Naive B cell (primary cell): ENCODE results near the gene ME3. TPM values are rescaled to one million over a fixed set of nuclear protein-coding genes. Genes with fewer than 3 reads are reported as not detected.

Experiments used
- ATAC-seq, 2 donors: fragments of 150-1000 bp; cut with Tn5 transposase; 2 replicates each; pipeline ENCODE4 v1.10.0; 2021; ENCODE audit warnings: low read depth in 2 of 2, mild to moderate bottlenecking in 2 of 2, moderate library complexity in 2 of 2
- DNase-seq: peaks from one replicate; pipeline ENCODE4 v3.0.0; 2022
- H3K27ac Mint-ChIP-seq, 6 donors: one replicate each; pipeline ENCODE4 v1.8.0; 2020 to 2022; ENCODE audit warnings: mild to moderate bottlenecking in 6 of 6, mixed read lengths in 6 of 6, moderate library complexity in 5 of 6, inconsistent platforms in 2 of 6
- H3K27me3 Mint-ChIP-seq, 3 donors: one replicate each; pipeline ENCODE4 v1.8.0; 2021 to 2022; ENCODE audit warnings: mixed read lengths in 3 of 3, mild to moderate bottlenecking in 1 of 3
- H3K36me3 Mint-ChIP-seq, 2 donors: one replicate each; pipeline ENCODE4 v1.8.0; 2020 to 2022; ENCODE audit warnings: mixed read lengths in 2 of 2, inconsistent platforms in 1 of 2, mild to moderate bottlenecking in 1 of 2
- H3K4me1 Mint-ChIP-seq, 3 donors: one replicate each; pipeline ENCODE4 v1.8.0; 2020 to 2022; ENCODE audit warnings: mixed read lengths in 3 of 3, inconsistent platforms in 1 of 3, mild to moderate bottlenecking in 1 of 3, moderate library complexity in 1 of 3
- H3K4me3 Mint-ChIP-seq, 8 donors: one replicate each; pipeline ENCODE4 v1.8.0; 2020 to 2022; ENCODE audit warnings: mild to moderate bottlenecking in 8 of 8, mixed read lengths in 8 of 8, moderate library complexity in 8 of 8, inconsistent platforms in 2 of 8
- H3K9me3 Mint-ChIP-seq, 7 donors: one replicate each; pipeline ENCODE4 v1.8.0; 2020 to 2022; ENCODE audit warnings: mixed read lengths in 7 of 7, mild to moderate bottlenecking in 5 of 7, inconsistent platforms in 2 of 7, moderate library complexity in 1 of 7
- polyA plus RNA-seq, 6 donors: library from polyadenylated mRNA; unstranded; fragments of 300-500 nt; fragmentation: Illumina TruSeq; gene quantifications; one replicate each; pipeline ENCODE4 v1.2.3, GENCODE V29; 2021; ENCODE audit warnings: low read depth in 6 of 6

The ME3 gene
- polyA plus RNA-seq, result not detected

- Mint-ChIP-seq H3K9me3 (peaks cover 0 to 2% (median 0%) of the 10 kb centered on the region in 7 donors), H3K36me3 (no peaks in the 10 kb centered on the region), H3K4me3 (peak within 1 kb of the TSS; percentile 67 to 87 (median 82)), H3K27me3 (peaks cover 18 to 30% (median 24%) of the 10 kb centered on the region in 3 donors), H3K27ac (peak within 1 kb of the TSS in 2 of 6 donors; percentile 23 to 36), H3K4me1 (peaks cover 3 to 11% (median 6%) of the 10 kb centered on the region in 3 donors)
- DNase-seq (peak; percentile 11), ATAC-seq (peak; percentile 78 to 82)
Measured at GRCh38 chr11:86672007-86672621, at the start of gene ME3. TSS of gene ME3 (minus strand) at chr11:86672616.

- no peak for ATAC-seq
- Mint-ChIP-seq H3K27me3 (peaks cover 7 to 12% (median 9%) of the 10 kb centered on the region in 3 donors), H3K4me1 (no peaks in the 10 kb centered on the region), H3K9me3 (peaks cover 9 to 27% (median 20%) of the 10 kb centered on the region in 7 donors), H3K4me3 (no peak overlapping the region), H3K36me3 (no peaks in the 10 kb centered on the region), H3K27ac (no peak overlapping the region)
- DNase-seq, result no peak
Measured at GRCh38 chr11:86722006-86722405, 49.6 kb upstream of the ME3 start.

GRCh38 chr11:86720546-86720945 lies 48.1 kb upstream of the ME3 start:
- H3K27me3 Mint-ChIP-seq, result peaks cover 7 to 12% (median 9%) of the 10 kb centered on the region in 3 donors
- H3K36me3 Mint-ChIP-seq, result no peaks in the 10 kb centered on the region
- peaks cover 9 to 27% (median 20%) of the 10 kb centered on the region in 7 donors for H3K9me3 Mint-ChIP-seq
- H3K4me1 Mint-ChIP-seq, result no peaks in the 10 kb centered on the region
- no peak overlapping the region for H3K4me3 Mint-ChIP-seq
- ATAC-seq (no peak), DNase-seq (no peak)
- no peak overlapping the region for H3K27ac Mint-ChIP-seq

GRCh38 chr11:86719781-86720463 lies 47.5 kb upstream of the ME3 start:
- no peak for ATAC-seq

GRCh38 chr11:86718999-86719398 lies 46.6 kb upstream of the ME3 start:
- DNase-seq (no peak), ATAC-seq (no peak)
- Mint-ChIP-seq H3K27ac (no peak overlapping the region), H3K9me3 (peaks cover 9 to 27% (median 17%) of the 10 kb centered on the region in 7 donors), H3K27me3 (peaks cover 7 to 12% (median 9%) of the 10 kb centered on the region in 3 donors), H3K4me3 (no peak overlapping the region), H3K36me3 (no peaks in the 10 kb centered on the region), H3K4me1 (no peaks in the 10 kb centered on the region)

More at GRCh38 chr11:86719781-86720463, 47.5 kb upstream of the ME3 start:
- DNase-seq, result no peak
- H3K36me3 Mint-ChIP-seq, result no peaks in the 10 kb centered on the region
- H3K9me3 Mint-ChIP-seq, result peaks cover 9 to 27% (median 20%) of the 10 kb centered on the region in 7 donors
- H3K4me3 Mint-ChIP-seq, result no peak overlapping the region
- peak overlapping the region in 1 of 6 donors; percentile 22 for H3K27ac Mint-ChIP-seq
- H3K27me3 Mint-ChIP-seq, result peaks cover 7 to 12% (median 9%) of the 10 kb centered on the region in 3 donors
- H3K4me1 Mint-ChIP-seq, result no peaks in the 10 kb centered on the region

- H3K9me3 Mint-ChIP-seq, result peaks cover 9 to 26% (median 16%) of the 10 kb centered on the region in 7 donors
- H3K4me1 Mint-ChIP-seq, result no peaks in the 10 kb centered on the region
- H3K36me3 Mint-ChIP-seq, result no peaks in the 10 kb centered on the region
- peaks cover 7 to 12% (median 9%) of the 10 kb centered on the region in 3 donors for H3K27me3 Mint-ChIP-seq
- H3K4me3 Mint-ChIP-seq, result no peak overlapping the region
- no peak overlapping the region for H3K27ac Mint-ChIP-seq
- DNase-seq (no peak), ATAC-seq (no peak)
Measured at GRCh38 chr11:86718521-86718920, 46.1 kb upstream of the ME3 start.

- Mint-ChIP-seq H3K4me3 (no peak overlapping the region), H3K27me3 (peaks cover 7 to 12% (median 9%) of the 10 kb centered on the region in 3 donors), H3K27ac (peak overlapping the region in 1 of 6 donors; percentile 21), H3K9me3 (peaks cover 7 to 20% (median 14%) of the 10 kb centered on the region in 7 donors), H3K4me1 (no peaks in the 10 kb centered on the region), H3K36me3 (no peaks in the 10 kb centered on the region)
- DNase-seq (no peak), ATAC-seq (no peak)
Measured at GRCh38 chr11:86717817-86718501, 45.5 kb upstream of the ME3 start.

GRCh38 chr11:86715611-86716010 lies 43.2 kb upstream of the ME3 start:
- H3K36me3 Mint-ChIP-seq, result no peaks in the 10 kb centered on the region
- peaks cover 0 to 12% (median 9%) of the 10 kb centered on the region in 3 donors for H3K27me3 Mint-ChIP-seq
- H3K4me1 Mint-ChIP-seq, result no peaks in the 10 kb centered on the region
- no peak overlapping the region for H3K4me3 Mint-ChIP-seq
- H3K9me3 Mint-ChIP-seq, result peaks cover 0 to 7% (median 2%) of the 10 kb centered on the region in 7 donors
- DNase-seq (no peak), ATAC-seq (no peak)
- H3K27ac Mint-ChIP-seq, result no peak overlapping the region

- DNase-seq, result no peak
- H3K36me3 Mint-ChIP-seq, result no peaks in the 10 kb centered on the region
- H3K9me3 Mint-ChIP-seq, result peaks cover 2 to 16% (median 7%) of the 10 kb centered on the region in 7 donors
- H3K4me1 Mint-ChIP-seq, result no peaks in the 10 kb centered on the region
- no peak overlapping the region for H3K4me3 Mint-ChIP-seq
- H3K27me3 Mint-ChIP-seq, result peaks cover 0 to 2% (median 0%) of the 10 kb centered on the region in 3 donors
- no peak overlapping the region for H3K27ac Mint-ChIP-seq
- no peak for ATAC-seq
Measured at GRCh38 chr11:86713552-86713951, 41.1 kb upstream of the ME3 start.

- Mint-ChIP-seq H3K27ac (no peak overlapping the region), H3K27me3 (no peaks in the 10 kb centered on the region), H3K4me3 (no peak overlapping the region), H3K4me1 (no peaks in the 10 kb centered on the region), H3K36me3 (no peaks in the 10 kb centered on the region), H3K9me3 (peaks cover 2 to 16% (median 7%) of the 10 kb centered on the region in 7 donors)
- ATAC-seq, result no peak
- no peak for DNase-seq
Measured at GRCh38 chr11:86710936-86711335, 38.5 kb upstream of the ME3 start.

GRCh38 chr11:86708669-86709068 lies 36.3 kb upstream of the ME3 start:
- ATAC-seq, result no peak
- Mint-ChIP-seq H3K27ac (no peak overlapping the region), H3K9me3 (peaks cover 2 to 16% (median 7%) of the 10 kb centered on the region in 7 donors), H3K4me3 (no peak overlapping the region), H3K27me3 (peaks cover 0 to 4% (median 0%) of the 10 kb centered on the region in 3 donors), H3K36me3 (no peaks in the 10 kb centered on the region), H3K4me1 (no peaks in the 10 kb centered on the region)
- DNase-seq, result no peak

GRCh38 chr11:86706338-86707131 lies 34.1 kb upstream of the ME3 start:
- Mint-ChIP-seq H3K4me3 (no peak overlapping the region), H3K4me1 (no peaks in the 10 kb centered on the region), H3K27me3 (peaks cover 0 to 4% (median 0%) of the 10 kb centered on the region in 3 donors), H3K27ac (no peak overlapping the region), H3K9me3 (peaks cover 0 to 11% (median 7%) of the 10 kb centered on the region in 7 donors), H3K36me3 (no peaks in the 10 kb centered on the region)
- no peak for DNase-seq
- no peak for ATAC-seq

GRCh38 chr11:86704710-86705109 lies 32.3 kb upstream of the ME3 start:
- Mint-ChIP-seq H3K27ac (no peak overlapping the region), H3K9me3 (peaks cover 0 to 1% (median under 1%) of the 10 kb centered on the region in 7 donors), H3K4me1 (no peaks in the 10 kb centered on the region), H3K4me3 (no peak overlapping the region), H3K27me3 (peaks cover 0 to 4% (median 0%) of the 10 kb centered on the region in 3 donors), H3K36me3 (no peaks in the 10 kb centered on the region)
- no peak for ATAC-seq
- DNase-seq, result no peak
